ENCODE data around the gene MRPS21.
"Not testable (repeated sequence)": the region's sequence is repeated elsewhere in the genome, so short reads cannot be mapped to it uniquely, and the experiment has no call there.

Gene MRPS21

GRCh38 chr1:150281221-150281757, 12.4 kb upstream of the MRPS21 start:
- peak in 47 of 56 donors; percentile 14 to 86 (median 56) for DNase-seq

GRCh38 chr1:150281758-150282557, 11.7 kb upstream of the MRPS21 start, which contains the start of gene CIART:
Gene CIART (plus strand): TSS chr1:150282554. CDS start chr1:150283268, 714 bp downstream.
- DNase-seq = peak; percentile 36 to 99 (median 92)

DNA sequence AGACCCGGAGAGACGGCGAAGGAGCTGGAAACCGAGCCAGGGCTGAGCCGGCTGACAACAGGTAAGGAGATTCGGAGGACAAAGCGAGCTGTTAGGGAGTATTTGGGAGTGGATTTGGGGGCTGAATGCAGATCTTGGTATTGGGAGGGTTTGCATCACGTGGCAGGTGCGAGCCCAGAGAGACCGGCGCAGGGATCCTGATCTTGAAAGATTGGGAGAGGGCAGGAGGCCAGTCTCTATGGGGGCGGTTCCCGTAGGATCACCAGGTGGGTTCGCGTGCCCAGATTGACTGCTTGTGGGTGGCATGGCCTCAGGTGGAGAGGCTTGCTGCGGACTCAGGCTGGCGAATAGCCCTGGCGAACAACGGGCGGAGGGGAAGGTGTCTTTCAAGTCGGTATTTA, 11.1 kb upstream of the MRPS21 start:
- peak in 4 of 56 donors; percentile 41 to 74 (median 59) for DNase-seq

DNA sequence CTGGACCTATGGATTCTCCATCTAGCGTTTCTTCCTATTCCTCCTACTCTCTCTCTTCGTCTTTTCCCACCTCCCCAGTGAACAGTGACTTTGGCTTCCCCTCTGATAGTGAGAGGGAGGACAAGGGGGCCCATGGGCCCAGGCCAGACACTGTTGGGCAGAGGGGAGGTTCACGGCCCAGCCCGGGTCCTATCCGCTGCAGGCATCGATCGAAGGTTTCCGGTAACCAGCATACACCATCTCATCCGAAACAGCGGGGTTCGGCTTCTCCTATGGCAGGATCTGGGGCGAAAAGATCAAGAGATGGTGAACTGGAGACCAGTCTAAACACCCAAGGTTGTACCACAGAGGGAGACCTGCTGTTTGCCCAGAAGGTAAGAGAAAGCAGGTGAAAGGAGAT, 10.4 kb upstream of the MRPS21 start:
- peak in 1 of 56 donors; percentile 24 for DNase-seq

DNA sequence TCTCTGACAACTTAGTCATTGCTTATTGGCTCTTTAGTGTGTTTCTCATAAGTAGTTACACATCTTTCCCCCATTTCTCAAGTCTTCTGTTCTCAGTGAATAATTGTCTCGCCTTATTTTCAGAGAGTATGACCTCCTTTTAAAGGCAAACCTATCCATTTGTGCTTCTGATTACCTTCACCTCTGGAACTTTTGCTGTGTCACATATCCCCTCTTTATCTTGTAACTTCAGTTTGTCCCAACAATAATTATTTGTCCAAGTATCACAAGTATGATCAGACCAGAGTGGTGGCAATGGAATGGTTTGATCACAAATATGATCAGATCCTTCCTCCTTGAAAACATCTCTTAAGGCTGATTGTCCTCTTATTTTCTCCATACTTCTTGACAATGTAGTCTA, 5.3 kb upstream of the MRPS21 start:
- no peak for DNase-seq

DNA sequence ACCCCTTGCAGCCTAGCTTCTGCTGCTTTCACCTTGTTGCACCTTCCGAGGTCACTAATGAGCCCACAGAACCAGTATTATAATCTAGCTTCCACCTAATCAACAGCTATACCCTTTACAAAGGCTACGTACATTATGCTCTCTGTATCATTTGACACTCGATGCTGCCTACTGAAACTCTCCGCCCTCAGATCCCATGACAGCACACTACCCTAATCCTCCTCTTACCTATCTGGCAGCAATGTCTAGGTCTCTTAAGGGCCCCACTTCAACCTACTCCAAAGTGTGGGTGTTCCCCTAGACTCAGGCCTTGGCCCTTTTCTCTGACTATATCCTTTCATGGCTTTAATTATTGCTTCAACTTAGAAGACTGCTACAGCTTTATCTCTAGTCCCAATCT, 4.8 kb upstream of the MRPS21 start:
- no peak for DNase-seq

- no peak for DNase-seq
These were observed 1.8 kb downstream of the MRPS21 start for GRCh38 chr1:150295476-150295875.

DNA sequence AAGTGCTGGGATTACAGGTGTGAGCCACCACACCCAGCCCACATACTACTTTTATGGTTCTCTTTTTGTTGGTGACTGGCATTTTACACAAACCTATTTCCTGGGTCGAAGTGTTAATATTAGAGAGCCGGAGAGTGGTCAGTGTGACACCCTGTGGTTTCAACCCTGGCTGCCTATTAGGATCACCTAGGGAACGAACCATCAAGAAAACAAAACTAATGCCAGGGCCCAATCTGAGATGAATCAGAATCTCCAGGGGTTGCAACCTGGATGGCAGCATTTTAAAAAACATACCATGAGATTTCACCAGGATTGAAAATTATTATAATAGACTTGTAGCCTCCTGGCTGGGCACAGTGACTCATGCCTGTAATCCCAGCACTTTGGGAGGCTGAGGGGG, 6.1 kb downstream of the MRPS21 start:
- DNase-seq = no peak

GRCh38 chr1:150302338-150302737, 8.7 kb downstream of the MRPS21 start:
- peak in 52 of 56 donors; percentile 1 to 88 (median 60) for DNase-seq

DNA sequence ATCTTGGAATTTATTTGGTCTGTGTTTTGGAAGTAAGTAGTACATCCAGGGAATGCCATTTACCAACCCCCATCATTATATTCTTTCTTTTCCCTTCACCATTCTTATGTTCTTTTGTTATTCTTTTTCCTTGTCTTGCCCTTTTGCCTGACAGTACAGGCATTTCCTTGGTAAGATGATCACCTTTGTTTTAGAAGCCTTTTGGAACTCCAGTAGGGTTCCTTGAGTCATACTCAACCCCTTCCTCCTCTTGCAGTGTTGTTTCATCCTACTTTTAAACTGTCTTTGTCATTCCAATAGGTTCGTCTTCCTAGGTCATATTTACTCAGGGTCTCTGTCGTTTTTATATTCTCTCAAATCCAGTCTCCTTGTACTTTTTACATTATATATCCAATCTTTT, 9.2 kb downstream of the MRPS21 start:
- DNase-seq = no peak

GRCh38 chr1:150308585-150308984, 14.9 kb downstream of the MRPS21 start:
- DNase-seq = not testable (repeated sequence)

- no peak for DNase-seq
These were observed 16.3 kb downstream of the MRPS21 start for GRCh38 chr1:150309758-150310508.

GRCh38 chr1:150311762-150312161, 18.1 kb downstream of the MRPS21 start:
- DNase-seq = no peak

GRCh38 chr1:150314691-150315090, 21.0 kb downstream of the MRPS21 start:
- not testable (repeated sequence) for DNase-seq

DNA sequence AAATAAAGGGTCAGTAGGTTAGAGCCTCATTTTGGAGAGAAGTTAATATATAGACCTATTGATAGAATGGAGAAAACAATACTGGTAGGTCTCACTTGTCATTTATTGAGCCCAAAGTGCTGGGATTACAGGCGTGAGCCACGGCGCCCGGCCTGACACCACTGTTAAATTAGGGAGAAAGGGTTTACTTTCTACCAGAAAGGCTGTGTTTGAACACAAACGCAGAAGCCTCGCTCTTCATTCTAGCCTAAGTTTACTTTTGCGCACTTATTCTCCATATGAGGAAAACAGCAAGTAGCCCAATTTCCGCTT, 27.0 kb downstream of the MRPS21 start:
- no peak for DNase-seq

DNA sequence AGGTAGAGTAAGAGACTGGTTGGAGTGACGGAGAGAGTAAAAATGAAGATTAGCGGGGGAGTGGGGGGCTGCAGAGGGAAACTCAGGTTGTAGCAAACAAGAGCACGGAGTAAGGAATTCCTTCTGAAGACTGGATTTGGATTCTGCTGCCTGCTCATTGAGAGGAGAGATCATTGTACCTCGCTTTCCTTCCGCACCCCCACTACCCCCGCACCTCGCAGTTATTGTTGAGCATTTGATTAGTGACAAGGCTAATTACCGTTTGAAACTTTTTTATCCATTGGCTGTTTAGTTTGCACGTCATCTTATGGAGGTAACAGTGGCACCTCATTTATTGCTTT, 28.1 kb downstream of the MRPS21 start:
- no peak for DNase-seq

- no peak for DNase-seq
These were observed 28.6 kb downstream of the MRPS21 start for GRCh38 chr1:150322310-150322709.

GRCh38 chr1:150332651-150333290, 39.1 kb downstream of the MRPS21 start:
- peak in 31 of 56 donors; percentile 0 to 52 (median 7) for DNase-seq

DNA sequence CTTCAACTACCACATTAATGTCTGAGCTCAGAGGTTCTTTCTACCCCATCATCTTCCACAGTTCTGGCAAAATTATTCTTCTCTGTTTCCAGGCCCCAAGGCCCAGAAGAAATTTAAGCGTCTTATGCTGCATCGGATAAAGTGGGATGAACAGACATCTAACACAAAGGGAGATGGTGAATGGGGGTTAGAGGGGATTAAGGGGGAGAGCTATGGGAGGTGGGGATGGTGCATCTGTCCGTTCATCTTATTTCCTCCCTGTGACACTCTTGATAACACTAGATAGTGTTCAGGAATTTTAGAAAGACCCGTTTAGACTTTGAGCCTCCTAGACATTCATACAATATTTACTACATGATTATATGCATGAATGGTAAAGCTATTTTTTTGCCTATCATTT, 52.7 kb downstream of the MRPS21 start:
- no peak for DNase-seq

- no peak for DNase-seq
These were observed 59.2 kb downstream of the MRPS21 start for GRCh38 chr1:150352866-150353265.

All from amygdala (tissue), 56 donors.